Esophagus muscularis mucosa (tissue), 3 donors: Measurements from ENCODE around the gene CDKL5.

Experiments
- CTCF ChIP-seq, 3 experiments: fragments of 200-600 bp in 2 of 3; fragments of 450-650 bp in 1 of 3; sonication (generic) in 2 of 3; IDR thresholded peaks; one replicate each; pipeline ENCODE4 v1.5.1; 2017 to 2019; ENCODE audit warnings: antibody characterized with exemption in 3 of 3, mild to moderate bottlenecking in 2 of 3, moderate library complexity in 1 of 3
- POLR2A ChIP-seq: fragments of 450-650 bp; IDR thresholded peaks from one replicate; pipeline ENCODE4 v1.6.1; 2017; ENCODE audit warnings: antibody characterized with exemption, moderate library complexity, mild to moderate bottlenecking, low read depth
- POLR2AphosphoS5 ChIP-seq, 2 donors: sonication (generic); formaldehyde crosslinking; IDR thresholded peaks; one replicate each; pipeline ENCODE4 v1.6.1; 2017; ENCODE audit warnings: antibody characterized with exemption in 2 of 2

GRCh38 chrX:18681996-18682395 lies 256.6 kb downstream of the CDKL5 start:
- TF ChIP-seq POLR2AphosphoS5 (IDR thresholded peaks at IDR 0.05) (no peak), CTCF (IDR thresholded peaks at IDR 0.05) (no peak), POLR2A (no peak)
